Naive thymus-derived CD4-positive, alpha-beta T cell (primary cell): ENCODE results near the gene TRAF3. TPM values are rescaled to one million over a fixed set of nuclear protein-coding genes. Genes with fewer than 3 reads are reported as not detected.

Experiments used
- ATAC-seq: fragments of 150-1000 bp; cut with Tn5 transposase; 2 replicates; pipeline ENCODE4 v1.10.0; 2021; ENCODE audit warnings: mild to moderate bottlenecking, moderate library complexity
- CTCF ChIA-PET: fragments of 350-600 bp; sonication (Branson Sonifier 250); formaldehyde crosslinking; loops from one replicate; lab custom pipeline; 2021; ENCODE audit warnings: antibody characterized with exemption; lab: Charles Lee
- POLR2A ChIA-PET: fragments of 350-600 bp; sonication (Branson Sonifier 250); formaldehyde crosslinking; loops from one replicate; lab custom pipeline; 2021; ENCODE audit warnings: antibody characterized with exemption, inconsistent platforms; lab: Charles Lee
- DNase-seq, 9 donors: peaks; one replicate each; pipeline versions ENCODE4 v3.0.0 to v3.0.0-alpha.2; 2020 to 2022; ENCODE audit warnings: mixed read lengths in 1 of 9
- H3K27ac ChIP-seq: one replicate; pipeline ENCODE4 v1.7.0; 2013; ENCODE audit warnings: mild to moderate bottlenecking, low read depth, low read length, moderate library complexity
- H3K27me3 ChIP-seq, 2 donors: one replicate each; pipeline ENCODE4 v1.7.0; 2013; ENCODE audit warnings: low read length in 2 of 2, mild to moderate bottlenecking in 2 of 2, moderate library complexity in 2 of 2; ENCODE audit not compliant: control insufficient read depth in 2 of 2, insufficient read depth in 2 of 2
- H3K36me3 ChIP-seq, 3 experiments: 1 replicate in 2 of 3; 2 replicates in 1 of 3; pipeline ENCODE4 v1.7.0; 2013; ENCODE audit warnings: low read length in 3 of 3, mild to moderate bottlenecking in 3 of 3, moderate library complexity in 1 of 3; ENCODE audit not compliant: insufficient read depth in 3 of 3, control insufficient read depth in 2 of 3
- H3K4me1 ChIP-seq, 2 donors: one replicate each; pipeline ENCODE4 v1.7.0; 2013; ENCODE audit warnings: low read length in 2 of 2, mild to moderate bottlenecking in 2 of 2, moderate library complexity in 1 of 2; ENCODE audit not compliant: control insufficient read depth in 2 of 2, insufficient read depth in 2 of 2
- H3K4me3 ChIP-seq: 2 replicates; pipeline ENCODE4 v1.7.0; 2013; ENCODE audit warnings: mild to moderate bottlenecking, low read length
- H3K9me3 ChIP-seq, 3 experiments: 1 replicate in 2 of 3; 2 replicates in 1 of 3; pipeline ENCODE4 v1.7.0; 2013; ENCODE audit warnings: low read length in 3 of 3; ENCODE audit not compliant: control insufficient read depth in 2 of 3
- H3K27ac Mint-ChIP-seq, 9 donors: one replicate each; pipeline ENCODE4 v1.8.0; 2020 to 2022; ENCODE audit warnings: mixed read lengths in 9 of 9, mild to moderate bottlenecking in 8 of 9, moderate library complexity in 5 of 9, inconsistent platforms in 2 of 9
- H3K27me3 Mint-ChIP-seq, 5 donors: one replicate each; pipeline ENCODE4 v1.8.0; 2021 to 2022; ENCODE audit warnings: mixed read lengths in 5 of 5, mild to moderate bottlenecking in 1 of 5
- H3K36me3 Mint-ChIP-seq, 5 donors: one replicate each; pipeline ENCODE4 v1.8.0; 2020 to 2022; ENCODE audit warnings: mixed read lengths in 5 of 5, mild to moderate bottlenecking in 3 of 5, inconsistent platforms in 1 of 5
- H3K4me1 Mint-ChIP-seq, 7 donors: one replicate each; pipeline ENCODE4 v1.8.0; 2020 to 2022; ENCODE audit warnings: mixed read lengths in 7 of 7, mild to moderate bottlenecking in 3 of 7, inconsistent platforms in 1 of 7
- H3K4me3 Mint-ChIP-seq, 10 donors: one replicate each; pipeline ENCODE4 v1.8.0; 2020 to 2022; ENCODE audit warnings: mild to moderate bottlenecking in 10 of 10, mixed read lengths in 10 of 10, moderate library complexity in 6 of 10, inconsistent platforms in 2 of 10
- H3K9me3 Mint-ChIP-seq, 11 donors: one replicate each; pipeline ENCODE4 v1.8.0; 2020 to 2022; ENCODE audit warnings: mixed read lengths in 11 of 11, mild to moderate bottlenecking in 4 of 11, inconsistent platforms in 1 of 11, moderate library complexity in 1 of 11
- intact Hi-C, 2 donors: fragments of 100-400 bp; cut with micrococcal nuclease; formaldehyde crosslinking; loops; one replicate each; pipeline ENCODE4 v1.15.1; 2023
- polyA plus RNA-seq, 2 donors: library from polyadenylated mRNA; unstranded; fragments of 300-500 nt; fragmentation: Illumina TruSeq; gene quantifications; one replicate each; pipeline ENCODE4 v1.2.3, GENCODE V29; 2021
- total RNA-seq, 6 experiments: library from RNA in 5 of 6; stranded (reverse) in 5 of 6; gene quantifications; 1 replicate in 5 of 6; 2 replicates in 1 of 6; pipeline ENCODE4 v1.2.3 and lab custom pipeline; 2021 to 2026

The TRAF3 gene
- total and polyA plus RNA-seq, 7 experiments from 2014 or later = 16.1 to 74.4 (median 30.4) TPM

- H3K36me3 ChIP-seq = peaks cover 0 to 4% (median 0%) of the 10 kb centered on the region in 3 experiments
- H3K4me1 Mint-ChIP-seq = peaks cover 42 to 92% (median 67%) of the 10 kb centered on the region in 7 donors
- no peaks in the 10 kb centered on the region for H3K9me3 Mint-ChIP-seq
- H3K27ac Mint-ChIP-seq = peak overlapping the region in 1 of 9 donors; percentile 34
- peaks cover 0 to 4% (median 2%) of the 10 kb centered on the region in 5 donors for H3K36me3 Mint-ChIP-seq
- H3K27me3 ChIP-seq = no peaks in the 10 kb centered on the region
- intact Hi-C loops = loop anchor here in 1 of 2 donors (5.0 kb wide), 1 partner anchor 48 kb away; the partner anchor contains the start of gene TRAF3
- H3K4me1 ChIP-seq = peaks cover 12 to 19% of the 10 kb centered on the region in 2 donors
- ChIA-PET POLR2A (no interaction called here), CTCF (no interaction called here)
- H3K4me3 ChIP-seq = no peak overlapping the region
- no peaks in the 10 kb centered on the region for H3K9me3 ChIP-seq
- no peak overlapping the region for H3K4me3 Mint-ChIP-seq
- DNase-seq (no peak), ATAC-seq (no peak)
- no peaks in the 10 kb centered on the region for H3K27me3 Mint-ChIP-seq
- no peak overlapping the region for H3K27ac ChIP-seq
Observed at GRCh38 chr14:102824832-102825231, 47.6 kb downstream of the TRAF3 start.

GRCh38 chr14:102825307-102826095, 48.3 kb downstream of the TRAF3 start:
- Mint-ChIP-seq H3K36me3 (peaks cover 0 to 5% (median 3%) of the 10 kb centered on the region in 5 donors), H3K27ac (peak overlapping the region in 4 of 9 donors; percentile 13 to 34 (median 26)), H3K27me3 (no peaks in the 10 kb centered on the region), H3K4me3 (peak overlapping the region in 5 of 10 donors; percentile 6 to 48 (median 19)), H3K4me1 (peaks cover 40 to 90% (median 66%) of the 10 kb centered on the region in 7 donors), H3K9me3 (no peaks in the 10 kb centered on the region)
- no peak for DNase-seq
- no peak for ATAC-seq
- H3K4me1 ChIP-seq = peaks cover 12 to 14% of the 10 kb centered on the region in 2 donors
- peaks cover 0 to 5% (median 4%) of the 10 kb centered on the region in 3 experiments for H3K36me3 ChIP-seq
- POLR2A ChIA-PET = no interaction called here
- intact Hi-C loops = no loop called here
- no peak overlapping the region for H3K27ac ChIP-seq
- CTCF ChIA-PET = no interaction called here
- no peaks in the 10 kb centered on the region for H3K27me3 ChIP-seq
- no peaks in the 10 kb centered on the region for H3K9me3 ChIP-seq
- H3K4me3 ChIP-seq = no peak overlapping the region

- POLR2A ChIA-PET = no interaction called here
- CTCF ChIA-PET = no interaction called here
- H3K4me3 ChIP-seq = no peak overlapping the region
- no peak overlapping the region for H3K27ac ChIP-seq
- H3K4me1 Mint-ChIP-seq = peaks cover 40 to 85% (median 66%) of the 10 kb centered on the region in 7 donors
- H3K27ac Mint-ChIP-seq = peak overlapping the region in 5 of 9 donors; percentile 13 to 46 (median 43)
- no peaks in the 10 kb centered on the region for H3K27me3 Mint-ChIP-seq
- peaks cover 10 to 12% of the 10 kb centered on the region in 2 donors for H3K4me1 ChIP-seq
- DNase-seq (no peak), ATAC-seq (no peak)
- peaks cover 0 to 7% (median 6%) of the 10 kb centered on the region in 5 donors for H3K36me3 Mint-ChIP-seq
- no peaks in the 10 kb centered on the region for H3K9me3 ChIP-seq
- H3K27me3 ChIP-seq = no peaks in the 10 kb centered on the region
- intact Hi-C loops = no loop called here
- H3K9me3 Mint-ChIP-seq = no peaks in the 10 kb centered on the region
- H3K4me3 Mint-ChIP-seq = peak overlapping the region in 2 of 10 donors; percentile 6 to 26
- H3K36me3 ChIP-seq = peaks cover 0 to 12% (median 4%) of the 10 kb centered on the region in 3 experiments
Observed at GRCh38 chr14:102826161-102826560, 48.9 kb downstream of the TRAF3 start.

- peaks cover 0 to 17% (median 4%) of the 10 kb centered on the region in 3 experiments for H3K36me3 ChIP-seq
- Mint-ChIP-seq H3K4me1 (peaks cover 39 to 84% (median 69%) of the 10 kb centered on the region in 7 donors), H3K27ac (peak overlapping the region in 2 of 9 donors; percentile 36 to 67), H3K27me3 (no peaks in the 10 kb centered on the region), H3K4me3 (peak overlapping the region in 3 of 10 donors; percentile 12 to 25 (median 16)), H3K36me3 (peaks cover 4 to 12% (median 7%) of the 10 kb centered on the region in 5 donors), H3K9me3 (no peaks in the 10 kb centered on the region)
- ATAC-seq (no peak), DNase-seq (no peak)
- no peaks in the 10 kb centered on the region for H3K9me3 ChIP-seq
- POLR2A ChIA-PET = no interaction called here
- no peak overlapping the region for H3K27ac ChIP-seq
- peaks cover 7 to 12% of the 10 kb centered on the region in 2 donors for H3K4me1 ChIP-seq
- intact Hi-C loops = no loop called here
- H3K4me3 ChIP-seq = no peak overlapping the region
- CTCF ChIA-PET = no interaction called here
- no peaks in the 10 kb centered on the region for H3K27me3 ChIP-seq
Observed at GRCh38 chr14:102826751-102827675, 49.8 kb downstream of the TRAF3 start.

GRCh38 chr14:102827716-102828115, 50.5 kb downstream of the TRAF3 start:
- CTCF ChIA-PET = no interaction called here
- POLR2A ChIA-PET = interaction anchor here (1.0 kb wide), 1 partner anchor 10 kb away, joined by 3 read pairs; no protein-coding TSS in a partner anchor
- peaks cover 35 to 77% (median 64%) of the 10 kb centered on the region in 7 donors for H3K4me1 Mint-ChIP-seq
- H3K27ac Mint-ChIP-seq = no peak overlapping the region
- H3K36me3 Mint-ChIP-seq = peaks cover 4 to 12% (median 7%) of the 10 kb centered on the region in 5 donors
- DNase-seq (no peak), ATAC-seq (no peak)
- Histone ChIP-seq H3K27ac (no peak overlapping the region), H3K27me3 (no peaks in the 10 kb centered on the region), H3K9me3 (no peaks in the 10 kb centered on the region), H3K36me3 (peaks cover 0 to 17% (median 4%) of the 10 kb centered on the region in 3 experiments), H3K4me1 (peaks cover 0 to 12% of the 10 kb centered on the region in 2 donors), H3K4me3 (no peak overlapping the region)
- H3K9me3 Mint-ChIP-seq = no peaks in the 10 kb centered on the region
- H3K27me3 Mint-ChIP-seq = no peaks in the 10 kb centered on the region
- H3K4me3 Mint-ChIP-seq = no peak overlapping the region
- intact Hi-C loops = no loop called here

GRCh38 chr14:102828151-102828550, 50.9 kb downstream of the TRAF3 start:
- no peak for ATAC-seq
- no peaks in the 10 kb centered on the region for H3K27me3 ChIP-seq
- DNase-seq = no peak
- intact Hi-C loops = no loop called here
- Mint-ChIP-seq H3K27ac (no peak overlapping the region), H3K4me3 (no peak overlapping the region), H3K36me3 (peaks cover 4 to 12% (median 11%) of the 10 kb centered on the region in 5 donors), H3K4me1 (peaks cover 32 to 76% (median 62%) of the 10 kb centered on the region in 7 donors), H3K27me3 (no peaks in the 10 kb centered on the region), H3K9me3 (no peaks in the 10 kb centered on the region)
- H3K27ac ChIP-seq = no peak overlapping the region
- no peak overlapping the region for H3K4me3 ChIP-seq
- peaks cover 0 to 20% (median 4%) of the 10 kb centered on the region in 3 experiments for H3K36me3 ChIP-seq
- CTCF ChIA-PET = no interaction called here
- H3K9me3 ChIP-seq = no peaks in the 10 kb centered on the region
- POLR2A ChIA-PET = interaction anchor here (1.0 kb wide), 1 partner anchor 10 kb away, joined by 3 read pairs; no protein-coding TSS in a partner anchor
- peaks cover 0 to 12% of the 10 kb centered on the region in 2 donors for H3K4me1 ChIP-seq
